OCI-LY7 (cell line): ENCODE data around the gene SMIM27. TPM values are rescaled to one million over a fixed set of nuclear protein-coding genes. Genes with fewer than 3 reads are reported as not detected.
A peak's percentile ranks its signal among the peaks of the same experiment; 100 is the strongest.

ENCODE experiments used
- BruUV-seq: library from RNA; stranded (reverse); fragments of 400-500 nt; replicated peaks from 2 replicates; lab custom pipeline; 2021; lab: Mats Ljungman, UMichigan
- CTCF ChIA-PET: fragments of 300-600 bp; sonication (Branson Sonifier 250); formaldehyde crosslinking; loops from one replicate; lab custom pipeline; 2022; ENCODE audit warnings: antibody characterized with exemption; ENCODE audit not compliant: unreplicated experiment; lab: Charles Lee
- POLR2A ChIA-PET: fragments of 300-600 bp; sonication (Branson Sonifier 250); formaldehyde crosslinking; loops from one replicate; lab custom pipeline; 2022; ENCODE audit warnings: antibody characterized with exemption; lab: Charles Lee
- DNase-seq: peaks from one replicate; pipeline ENCODE4 v3.0.0-alpha.2; 2015; ENCODE audit warnings: low spot score
- H2AFZ ChIP-seq: fragments of 200-600 bp; sonication (generic), shearing (Covaris generic); 2 replicates; pipeline ENCODE4 v1.6.1; 2014; ENCODE audit warnings: mild to moderate bottlenecking, antibody characterized with exemption, low read length, moderate library complexity
- H3K27ac ChIP-seq: fragments of 200-600 bp; sonication (generic); 2 replicates; pipeline ENCODE4 v1.5.1; 2014; ENCODE audit warnings: mixed run types, low read depth, mild to moderate bottlenecking, moderate library complexity, low read length, inconsistent platforms; ENCODE audit not compliant: poor library complexity, severe bottlenecking
- H3K36me3 ChIP-seq: fragments of 200-600 bp; sonication (generic); 2 replicates; pipeline ENCODE4 v1.6.1; 2014; ENCODE audit warnings: mild to moderate bottlenecking, antibody characterized with exemption, low read length, moderate library complexity, mixed read lengths; ENCODE audit not compliant: insufficient read depth
- H3K4me1 ChIP-seq: fragments of 200-600 bp; sonication (generic); 2 replicates; pipeline ENCODE4 v1.5.1; 2014; ENCODE audit warnings: mild to moderate bottlenecking, low read length; ENCODE audit not compliant: insufficient read depth, poor library complexity, severe bottlenecking
- H3K4me2 ChIP-seq: fragments of 200-600 bp; sonication (generic); 2 replicates; pipeline ENCODE4 v1.6.1; 2014; ENCODE audit warnings: mild to moderate bottlenecking, low read length
- H3K4me3 ChIP-seq: fragments of 200-600 bp; sonication (generic); 2 replicates; pipeline ENCODE4 v1.5.1; 2014; ENCODE audit warnings: mild to moderate bottlenecking, low read depth, low read length; ENCODE audit not compliant: poor library complexity, severe bottlenecking
- H3K79me2 ChIP-seq: fragments of 200-600 bp; sonication (generic); 2 replicates; pipeline ENCODE4 v1.6.1; 2016; ENCODE audit warnings: low read depth, mild to moderate bottlenecking, low read length, moderate library complexity, mixed read lengths; ENCODE audit not compliant: insufficient read depth
- H3K9me2 ChIP-seq: fragments of 200-600 bp; sonication (generic); 2 replicates; pipeline ENCODE4 v1.6.1; 2016; ENCODE audit warnings: mild to moderate bottlenecking, low read length, mixed read lengths; ENCODE audit not compliant: insufficient read depth
- H3K9me3 ChIP-seq: fragments of 200-600 bp; sonication (generic); 2 replicates; pipeline ENCODE4 v1.6.1; 2014; ENCODE audit warnings: mild to moderate bottlenecking, mixed run types, low read length, mixed read lengths
- H4K20me1 ChIP-seq: fragments of 200-600 bp; sonication (generic); 2 replicates; pipeline ENCODE4 v1.6.1; 2014; ENCODE audit warnings: mild to moderate bottlenecking, antibody characterized with exemption, low read length, moderate library complexity, mixed read lengths; ENCODE audit not compliant: insufficient read depth
- CTCF ChIP-seq: fragments of 200-600 bp; sonication (generic); conservative IDR thresholded peaks from 2 replicates; pipeline ENCODE4 v1.5.1; 2014; ENCODE audit warnings: mild to moderate bottlenecking, antibody characterized with exemption, low read length, moderate library complexity, mixed read lengths
- EZH2phosphoT487 ChIP-seq: fragments of 200-600 bp; sonication (generic); IDR thresholded peaks from 2 replicates; pipeline ENCODE4 v1.6.1; 2018; ENCODE audit warnings: low read depth, borderline replicate concordance, mild to moderate bottlenecking, mixed run types, antibody characterized with exemption, low read length, moderate library complexity, mixed read lengths
- intact Hi-C: fragments of 100-400 bp; cut with micrococcal nuclease; formaldehyde crosslinking; loops from one replicate; pipeline ENCODE4 v1.10.0; 2022; ENCODE audit not compliant: unreplicated experiment
- total RNA-seq, 2 experiments: library from RNA; depleted of rRNA in 1 of 2; stranded (reverse); fragments of >200 nt in 1 of 2; shearing (Covaris generic) in 1 of 2; gene quantifications; 2 replicates each; pipeline ENCODE4 v1.2.3, GENCODE V29; 2014 to 2022

The SMIM27 gene
- total RNA-seq, 2 experiments from 2014 or later, result 19.5 to 21.2 TPM

- ChIA-PET POLR2A (interaction anchor here (0.7 to 2.4 kb wide), 11 partner anchors 9 to 392 kb away, joined by 3 to 16 read pairs (median 4); partner anchors contain the start of gene ACO1), CTCF (interaction anchor here (0.8 to 4.0 kb wide), 10 partner anchors 9 to 393 kb away, joined by 3 to 58 read pairs (median 6); partner anchors contain the start of gene ACO1)
- TF ChIP-seq EZH2phosphoT487 (no peak), CTCF (no peak)
- DNase-seq, result peak; percentile 51
- Histone ChIP-seq H3K4me1 (peaks cover 43% of the 10 kb centered on the region), H4K20me1 (no peaks in the 10 kb centered on the region), H3K27ac (peak overlapping the region; percentile 48), H3K79me2 (no peaks in the 10 kb centered on the region), H2AFZ (peak overlapping the region; percentile 92), H3K4me2 (peak overlapping the region; percentile 62), H3K9me2 (no peaks in the 10 kb centered on the region), H3K36me3 (no peaks in the 10 kb centered on the region), H3K9me3 (no peaks in the 10 kb centered on the region), H3K4me3 (peak overlapping the region; percentile 35)
- intact Hi-C loops, result loop anchor here (2.0 to 10.0 kb wide), 2 partner anchors 388 to 644 kb away; no protein-coding TSS in a partner anchor
- no TSS peak for BruUV-seq
Measured at GRCh38 chr9:32580631-32581300, 28.6 kb downstream of the SMIM27 start.

GRCh38 chr9:32581512-32582143 lies 29.5 kb downstream of the SMIM27 start:
- TF ChIP-seq EZH2phosphoT487 (no peak), CTCF (peak; percentile 90)
- Histone ChIP-seq H3K4me3 (no peak overlapping the region), H3K4me1 (peaks cover 40% of the 10 kb centered on the region), H2AFZ (peak overlapping the region; percentile 92), H4K20me1 (no peaks in the 10 kb centered on the region), H3K9me2 (no peaks in the 10 kb centered on the region), H3K9me3 (no peaks in the 10 kb centered on the region), H3K36me3 (no peaks in the 10 kb centered on the region), H3K4me2 (peak overlapping the region; percentile 62), H3K79me2 (no peaks in the 10 kb centered on the region), H3K27ac (peak overlapping the region; percentile 48)
- intact Hi-C loops, result loop anchor here (2.0 to 10.0 kb wide), 2 partner anchors 387 to 643 kb away; no protein-coding TSS in a partner anchor
- BruUV-seq, result no TSS peak
- ChIA-PET CTCF (interaction anchor here (0.8 to 4.0 kb wide), 8 partner anchors 8 to 393 kb away, joined by 3 to 58 read pairs (median 4); no protein-coding TSS in a partner anchor), POLR2A (interaction anchor here (0.5 to 2.3 kb wide), 11 partner anchors 8 to 391 kb away, joined by 3 to 8 read pairs (median 4); partner anchors contain the start of genes ACO1 and NDUFB6)
- DNase-seq, result peak; percentile 85
